HepG2 (cell line): ENCODE measurements around the gene TRIM10. TPM values are rescaled to one million over a fixed set of nuclear protein-coding genes. Genes with fewer than 3 reads are reported as not detected.
A peak's percentile ranks its signal among the peaks of the same experiment; 100 is the strongest.

ENCODE experiments used
- BCL3 ChIP-seq: sonication (generic); formaldehyde crosslinking; IDR thresholded peaks from 2 replicates; pipeline ENCODE4 v1.5.1; 2020; ENCODE audit warnings: mild to moderate bottlenecking, missing genetic modification reagents, moderate library complexity
- DMTF1 ChIP-seq: sonication (generic); formaldehyde crosslinking; IDR thresholded peaks from 2 replicates; pipeline ENCODE4 v1.4.0; 2020; ENCODE audit warnings: mild to moderate bottlenecking, missing genetic modification reagents
- FOXJ3 ChIP-seq: sonication (generic); formaldehyde crosslinking; IDR thresholded peaks from 2 replicates; pipeline ENCODE4 v1.4.0; 2020; ENCODE audit warnings: missing genetic modification reagents, mild to moderate bottlenecking, borderline replicate concordance
- FOXM1 ChIP-seq: sonication (generic); formaldehyde crosslinking; IDR thresholded peaks from 2 replicates; pipeline ENCODE4 v1.5.0; 2020; ENCODE audit warnings: missing genetic modification reagents
- FOXO4 ChIP-seq: sonication (generic); formaldehyde crosslinking; conservative IDR thresholded peaks from 2 replicates; pipeline ENCODE4 v1.8.1; 2023; ENCODE audit warnings: missing genetic modification reagents
- HNF1B ChIP-seq: sonication (generic); formaldehyde crosslinking; IDR thresholded peaks from 2 replicates; pipeline ENCODE4 v1.5.1; 2020; ENCODE audit warnings: mild to moderate bottlenecking, moderate library complexity, missing genetic modification reagents
- HOXA5 ChIP-seq: sonication (generic); formaldehyde crosslinking; IDR thresholded peaks from 2 replicates; pipeline ENCODE4 v1.4.0; 2020; ENCODE audit warnings: missing genetic modification reagents
- KDM6A ChIP-seq: IDR thresholded peaks from 2 replicates; pipeline ENCODE4 v1.6.1; 2016; ENCODE audit warnings: low read depth
- MAF1 ChIP-seq: sonication (generic); formaldehyde crosslinking; IDR thresholded peaks from 2 replicates; pipeline ENCODE4 v1.5.0; 2020; ENCODE audit warnings: missing genetic modification reagents, borderline replicate concordance
- MBNL3 ChIP-seq: fragments of 250-450 bp; sonication (Bioruptor Pico); conservative IDR thresholded peaks from 2 replicates; pipeline ENCODE4 v1.8.0; 2022; ENCODE audit warnings: mild to moderate bottlenecking, inconsistent platforms
- PHF20 ChIP-seq: sonication (generic); formaldehyde crosslinking; IDR thresholded peaks from 2 replicates; pipeline ENCODE4 v1.5.0; 2020; ENCODE audit warnings: mild to moderate bottlenecking, missing genetic modification reagents
- SALL1 ChIP-seq: sonication (generic); formaldehyde crosslinking; IDR thresholded peaks from 2 replicates; pipeline ENCODE4 v1.8.0; 2022; ENCODE audit warnings: mild to moderate bottlenecking, missing genetic modification reagents
- SIX4 ChIP-seq: sonication (generic); formaldehyde crosslinking; IDR thresholded peaks from 2 replicates; pipeline ENCODE4 v1.4.0; 2020; ENCODE audit warnings: missing genetic modification reagents
- SMARCC2 ChIP-seq: fragments of 450-650 bp; IDR thresholded peaks from 2 replicates; pipeline ENCODE4 v1.6.1; 2017; ENCODE audit warnings: antibody characterized with exemption, mild to moderate bottlenecking
- SP4 ChIP-seq: sonication (generic); formaldehyde crosslinking; IDR thresholded peaks from 2 replicates; pipeline ENCODE4 v1.8.1; 2023; ENCODE audit warnings: mild to moderate bottlenecking, missing genetic modification reagents
- TAF1 ChIP-seq: sonication (generic); formaldehyde crosslinking; IDR thresholded peaks from 2 replicates; pipeline ENCODE4 v1.4.0; 2020; ENCODE audit warnings: missing genetic modification reagents
- THAP8 ChIP-seq: sonication (generic); formaldehyde crosslinking; IDR thresholded peaks from 2 replicates; pipeline ENCODE4 v1.5.1; 2020; ENCODE audit warnings: missing genetic modification reagents, mild to moderate bottlenecking, borderline replicate concordance
- ZNF264 ChIP-seq: sonication (generic); formaldehyde crosslinking; IDR thresholded peaks from 2 replicates; pipeline ENCODE4 v1.4.0; 2020; ENCODE audit warnings: missing genetic modification reagents
- ZNF430 ChIP-seq: sonication (generic); formaldehyde crosslinking; IDR thresholded peaks from 2 replicates; pipeline ENCODE4 v1.9.0; 2021; ENCODE audit warnings: mild to moderate bottlenecking, missing genetic modification reagents
- ZNF503 ChIP-seq: sonication (generic); formaldehyde crosslinking; IDR thresholded peaks from 2 replicates; pipeline ENCODE4 v1.4.0; 2020; ENCODE audit warnings: missing genetic modification reagents
- ZNF589 ChIP-seq: sonication (generic); formaldehyde crosslinking; conservative IDR thresholded peaks from 2 replicates; pipeline ENCODE4 v1.8.0; 2022; ENCODE audit warnings: mild to moderate bottlenecking, moderate library complexity, missing genetic modification reagents
- polyA plus RNA-seq, 8 experiments: library from polyadenylated mRNA; depleted of rRNA in 3 of 8; stranded (reverse) in 7 of 8; unstranded in 1 of 8; fragments of >200 nt; fragmentation: Illumina TruSeq in 4 of 8; extraction: Trizol in 4 of 8; gene quantifications; 2 replicates each; pipeline versions ENCODE4 v1.2.1 to v1.2.3, GENCODE V29; 2011 to 2016; ENCODE audit warnings: low read depth in 4 of 8, missing spikeins in 1 of 8, mixed read lengths in 1 of 8; ENCODE audit not compliant: insufficient read depth in 1 of 8
- total RNA-seq, 5 experiments: library from RNA; depleted of rRNA; stranded (reverse); fragments of >200 nt; fragmentation: Illumina TruSeq; extraction: Trizol; gene quantifications; 2 replicates each; pipeline ENCODE4 v1.2.3, GENCODE V29; 2016; ENCODE audit warnings: low read depth in 1 of 5

TRIM10 gene
- total and polyA plus RNA-seq, 2 of the 13 experiments (the other 11 are each of a cell fraction or from before 2014, with no cell fraction given), result 4.1 to 6.8 TPM

GRCh38 chr6:30206799-30207618, 46.0 kb upstream of the TRIM10 start (continued):
- peak; percentile 19 for TF ChIP-seq BCL3 (CRISPR knock-in tag)
- peak; percentile 97 for TF ChIP-seq ZNF430 (CRISPR knock-in tag)
- TF ChIP-seq ZNF589, result peak; percentile 83
- TF ChIP-seq HNF1B, result no peak; the same call in none of the 2 replicates
- TF ChIP-seq ZNF264 (CRISPR knock-in tag), result peak; percentile 96
- TF ChIP-seq FOXO4, result no peak
- TF ChIP-seq TAF1 (CRISPR knock-in tag), result peak; percentile 46; the same call in 1 of the 2 replicates
- no peak for TF ChIP-seq SMARCC2
- peak; percentile 57; the same call in 1 of the 2 replicates for TF ChIP-seq PHF20
- TF ChIP-seq DMTF1 (CRISPR knock-in tag), result no peak
- TF ChIP-seq HOXA5 (CRISPR knock-in tag), result peak; percentile 90
- TF ChIP-seq SALL1 (CRISPR knock-in tag), result peak; percentile 94
- TF ChIP-seq KDM6A (CRISPR knock-in tag), result peak; percentile 88
- TF ChIP-seq FOXJ3 (CRISPR knock-in tag), result peak; percentile 90; the same call in 1 of the 2 replicates
- peak; percentile 93 for TF ChIP-seq ZNF503 (CRISPR knock-in tag)
- TF ChIP-seq THAP8 (CRISPR knock-in tag), result no peak
- peak; percentile 66 for TF ChIP-seq SP4 (CRISPR knock-in tag)
- TF ChIP-seq FOXM1, result no peak
- no peak; the same call in 1 of the 2 replicates for TF ChIP-seq SIX4 (CRISPR knock-in tag)
- no peak for TF ChIP-seq MBNL3 (CRISPR knock-in tag)
- TF ChIP-seq MAF1 (CRISPR knock-in tag), result no peak
